ENCODE measurements around the gene MFSD1. TPM values are rescaled to one million over a fixed set of nuclear protein-coding genes. Genes with fewer than 3 reads are reported as not detected.

MFSD1 gene
- total and polyA plus RNA-seq, 12 donors, result 20.4 to 118 (median 76.9) TPM

DNA sequence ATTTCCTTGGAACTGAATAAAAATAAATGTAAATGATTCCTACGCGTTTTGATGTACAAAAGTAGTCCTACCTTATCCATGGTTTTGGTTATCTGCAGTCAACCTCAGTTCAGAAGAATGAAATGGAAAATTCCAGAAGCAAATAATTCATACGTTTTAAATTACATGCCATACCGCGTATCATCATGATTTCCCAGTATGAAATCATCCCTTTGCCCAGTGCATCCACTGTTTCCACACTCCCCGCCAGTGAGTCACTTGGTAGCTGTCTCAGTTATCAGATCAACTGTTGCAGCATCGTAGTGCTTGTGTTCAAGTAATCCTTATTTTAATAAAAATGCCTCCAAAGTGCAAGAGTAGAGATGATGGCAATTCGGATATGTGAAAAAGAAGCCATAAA, 9.1 kb upstream of the MFSD1 start:
- no peaks in the 10 kb centered on the region for H3K4me1 ChIP-seq (replicated peaks in 1 of 2)
- H3K9me3 ChIP-seq (replicated peaks in 1 of 3), result no peaks in the 10 kb centered on the region
- no peaks in the 10 kb centered on the region for H3K27me3 ChIP-seq
- intact Hi-C loops (cut with DNase I), result loop anchor here in 1 of 2 donors (10.0 kb wide), 1 partner anchor 118 kb away; the partner anchor contains the start of gene LXN
- no peaks in the 10 kb centered on the region for H3K36me3 ChIP-seq (replicated peaks in 1 of 2)
- no peak for TF ChIP-seq CTCF (IDR thresholded peaks at IDR 0.05)
- TF ChIP-seq POLR2A (IDR thresholded peaks at IDR 0.05), result no peak
- H3K4me3 ChIP-seq, result no peak overlapping the region
- no peak overlapping the region for H3K27ac ChIP-seq
- 60 to 72% (median 66%) methylated on average over 8 of the region's 8 CpGs for WGBS, 4 donors
- DNase-seq, result peak in 3 of 7 donors; percentile 44 to 57 (median 53)

- DNase-seq, result no peak
- WGBS, 4 donors, result 88 to 96% (median 92%) methylated on average over 2 of the region's 2 CpGs
- no peak for TF ChIP-seq POLR2A (IDR thresholded peaks at IDR 0.05)
- no peak for TF ChIP-seq CTCF (IDR thresholded peaks at IDR 0.05)
- intact Hi-C loops (cut with DNase I), result loop anchor here in 1 of 2 donors (10.0 kb wide), 1 partner anchor 119 kb away; the partner anchor contains the start of gene LXN
- H3K9me3 ChIP-seq (replicated peaks in 1 of 3), result no peaks in the 10 kb centered on the region
- H3K4me3 ChIP-seq, result no peak overlapping the region
- H3K27me3 ChIP-seq, result no peaks in the 10 kb centered on the region
- no peak overlapping the region for H3K27ac ChIP-seq
- H3K36me3 ChIP-seq (replicated peaks in 1 of 2), result no peaks in the 10 kb centered on the region
- no peaks in the 10 kb centered on the region for H3K4me1 ChIP-seq (replicated peaks in 1 of 2)
Observed at GRCh38 chr3:158794206-158794605, 7.6 kb upstream of the MFSD1 start.

DNA sequence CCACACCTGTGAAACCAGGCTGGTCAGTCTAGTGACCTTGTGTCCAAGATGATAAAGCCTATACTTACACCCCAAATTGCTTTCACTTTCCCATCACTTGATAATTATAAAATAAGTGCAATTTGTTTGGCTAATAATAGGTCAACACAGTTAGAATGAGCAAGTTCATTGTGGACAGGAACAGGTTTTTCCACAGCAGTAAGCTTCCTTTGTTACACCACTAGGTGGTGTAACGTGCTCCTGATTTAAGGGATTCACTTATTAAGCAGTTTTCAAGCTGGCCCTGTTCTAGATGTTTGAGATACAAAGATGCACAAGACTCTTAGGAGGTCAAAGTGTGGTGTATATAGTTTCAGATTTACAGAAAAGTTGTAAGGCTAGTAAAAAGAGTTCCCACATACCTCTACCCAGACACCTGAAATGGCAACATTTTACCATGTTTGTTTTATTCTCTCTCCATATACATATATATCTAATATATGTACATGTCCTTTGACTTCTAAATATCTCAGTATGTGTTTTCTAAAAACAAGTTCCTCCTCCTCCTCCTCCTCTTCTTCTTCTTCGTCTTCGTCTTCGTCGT, 6.8 kb upstream of the MFSD1 start:
- no peak for DNase-seq
- Histone ChIP-seq H3K4me1 (replicated peaks in 1 of 2) (no peaks in the 10 kb centered on the region), H3K27ac (no peak overlapping the region), H3K9me3 (replicated peaks in 1 of 3) (no peaks in the 10 kb centered on the region), H3K27me3 (no peaks in the 10 kb centered on the region), H3K4me3 (no peak overlapping the region), H3K36me3 (replicated peaks in 1 of 2) (no peaks in the 10 kb centered on the region)
- no peak for TF ChIP-seq POLR2A (IDR thresholded peaks at IDR 0.05)
- TF ChIP-seq CTCF (IDR thresholded peaks at IDR 0.05), result peak; percentile 25 to 56 (median 37)
- intact Hi-C loops (cut with DNase I), result loop anchor here in 1 of 2 donors (10.0 kb wide), 1 partner anchor 120 kb away; the partner anchor contains the start of gene LXN
- WGBS, 4 donors, result 71 to 80% (median 77%) methylated on average over 5 of the region's 5 CpGs

GRCh38 chr3:158801201-158801600, 653 bp upstream of the MFSD1 start:
- DNase-seq, result no peak
- WGBS, 4 donors, result 41 to 55% (median 46%) methylated on average over 11 of the region's 11 CpGs
- H3K27me3 ChIP-seq, result no peaks in the 10 kb centered on the region
- peak overlapping the region in 4 of 5 donors; percentile 61 to 95 (median 77) for H3K27ac ChIP-seq
- no peaks in the 10 kb centered on the region for H3K9me3 ChIP-seq (replicated peaks in 1 of 3)
- intact Hi-C loops (cut with DNase I), result loop anchor here in 1 of 2 donors (10.0 kb wide), 1 partner anchor 136 kb away; no protein-coding TSS in a partner anchor
- TF ChIP-seq POLR2A (IDR thresholded peaks at IDR 0.05) (no peak), CTCF (IDR thresholded peaks at IDR 0.05) (no peak)
- no peaks in the 10 kb centered on the region for H3K36me3 ChIP-seq (replicated peaks in 1 of 2)
- H3K4me3 ChIP-seq, result peak overlapping the region in 3 of 4 donors; percentile 43 to 97 (median 50)
- peaks cover 0 to 32% of the 10 kb centered on the region in 2 donors for H3K4me1 ChIP-seq (replicated peaks in 1 of 2)

Measured in adrenal gland (tissue), 12 donors.